IPS-18c (cell line): Measurements from ENCODE around the gene NOL7.

Experiments
- H3K4me3 ChIP-seq: 2 replicates; pipeline ENCODE4 v1.7.0; 2013; ENCODE audit warnings: low read depth, mild to moderate bottlenecking, low read length, moderate library complexity; ENCODE audit not compliant: insufficient read depth
- H3K9me3 ChIP-seq: one replicate; pipeline ENCODE4 v1.6.1; 2013; ENCODE audit warnings: mild to moderate bottlenecking, low read length, moderate library complexity; ENCODE audit not compliant: control insufficient read depth, insufficient read depth

Gene NOL7

DNA sequence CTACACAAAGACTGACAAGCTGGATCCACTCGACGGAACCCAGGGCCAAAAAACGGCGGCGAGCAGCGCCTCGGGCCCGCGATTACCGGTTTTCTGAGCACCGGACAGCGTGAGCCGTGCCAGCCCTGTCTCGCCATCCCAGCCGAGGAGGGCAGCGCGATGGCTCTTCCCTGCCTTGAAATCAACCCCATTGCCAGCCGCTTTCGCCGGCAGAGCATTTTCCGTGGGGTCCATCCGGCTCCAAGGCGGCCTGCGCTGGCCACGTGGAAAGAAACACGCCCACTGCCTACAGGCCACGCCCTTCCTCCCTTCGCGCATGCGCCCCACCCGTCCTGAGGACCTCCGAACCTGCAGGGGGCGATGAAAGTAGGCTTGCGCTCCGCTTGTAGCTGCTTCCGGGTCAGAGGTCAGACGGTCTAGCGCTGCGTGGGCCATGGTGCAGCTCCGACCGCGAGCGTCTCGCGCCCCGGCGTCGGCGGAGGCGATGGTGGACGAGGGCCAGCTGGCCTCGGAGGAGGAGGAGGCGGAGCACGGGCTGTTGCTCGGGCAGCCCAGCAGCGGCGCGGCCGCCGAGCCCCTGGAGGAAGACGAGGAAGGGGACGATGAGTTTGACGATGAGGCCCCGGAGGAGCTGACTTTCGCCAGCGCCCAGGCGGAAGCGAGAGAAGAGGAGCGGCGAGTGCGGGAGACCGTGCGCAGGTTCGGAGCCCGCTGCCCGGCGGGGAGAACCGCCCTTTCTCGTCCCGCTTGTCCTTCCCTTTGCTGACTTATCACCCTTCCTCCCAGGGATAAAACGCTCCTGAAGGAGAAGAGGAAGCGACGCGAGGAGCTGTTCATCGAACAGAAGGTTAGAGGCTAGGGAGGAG lies at the start of gene NOL7:
NOL7 (plus strand) TSS at position 410 of the 866 bp plus-strand sequence; CDS start at position 434, 24 bp downstream.
- Histone ChIP-seq H3K4me3 (peak within 1 kb of the TSS; percentile 99), H3K9me3 (peaks cover 3% of the 10 kb centered on the region)

DNA sequence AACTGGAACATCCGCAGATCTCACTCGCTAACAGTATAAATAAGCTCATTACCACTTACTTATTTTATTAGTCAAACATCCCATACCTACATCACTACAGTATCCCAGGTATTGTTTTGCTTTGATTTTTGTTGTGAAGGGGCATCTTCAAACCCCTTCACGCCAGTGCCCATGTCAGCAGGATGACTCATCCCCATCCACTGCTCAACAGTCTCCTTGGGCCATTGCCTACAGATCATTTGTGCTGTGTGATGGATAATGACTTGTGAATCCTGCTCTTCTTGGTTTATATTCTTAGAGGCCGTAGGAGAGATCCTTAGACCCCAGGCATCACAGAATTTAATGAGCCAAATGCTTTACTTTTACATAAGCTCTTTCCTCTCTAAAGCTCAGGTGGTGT lies 49.2 kb upstream of the NOL7 start:
- no peak overlapping the region for H3K4me3 ChIP-seq
- H3K9me3 ChIP-seq, result no peaks in the 10 kb centered on the region

DNA sequence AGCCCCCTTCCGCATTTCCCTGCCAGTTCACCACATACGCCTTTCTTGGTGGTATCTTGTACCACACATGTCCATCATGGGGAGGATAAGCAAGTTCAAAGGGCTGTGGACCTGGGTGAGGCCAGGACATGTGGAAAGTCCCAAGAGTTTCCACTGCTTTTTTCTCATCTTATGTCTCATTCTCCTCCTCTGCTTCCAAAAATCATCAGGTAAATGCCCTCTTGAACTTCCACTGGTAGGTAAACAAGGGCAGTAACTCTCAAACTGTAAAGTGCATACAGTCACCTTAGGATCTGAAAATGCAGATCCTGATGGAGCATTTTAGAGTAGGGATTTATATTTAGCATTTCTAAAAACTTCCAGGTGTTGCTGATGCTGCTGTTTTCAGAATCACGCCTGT lies 48.6 kb upstream of the NOL7 start:
- H3K4me3 ChIP-seq, result no peak overlapping the region
- H3K9me3 ChIP-seq, result no peaks in the 10 kb centered on the region

DNA sequence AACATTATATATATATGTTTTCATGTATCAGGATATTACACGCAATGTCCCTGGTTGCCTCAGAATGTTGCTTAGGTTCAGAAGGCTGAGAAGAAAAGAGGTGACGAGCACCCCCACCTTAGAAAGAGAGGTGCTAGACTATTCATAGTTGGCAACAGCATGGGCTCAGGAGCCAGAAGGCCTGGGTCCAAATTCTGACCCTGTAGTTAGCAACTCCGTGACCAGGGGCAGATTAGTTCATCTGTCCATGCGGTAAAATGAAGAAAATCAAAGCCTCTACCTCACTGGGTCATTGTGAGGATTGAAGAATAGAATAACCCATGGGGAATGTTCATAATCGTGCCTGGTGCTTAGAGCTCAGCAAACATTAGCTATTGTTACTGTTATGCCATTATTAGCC lies 46.2 kb upstream of the NOL7 start:
- Histone ChIP-seq H3K9me3 (no peaks in the 10 kb centered on the region), H3K4me3 (no peak overlapping the region)

DNA sequence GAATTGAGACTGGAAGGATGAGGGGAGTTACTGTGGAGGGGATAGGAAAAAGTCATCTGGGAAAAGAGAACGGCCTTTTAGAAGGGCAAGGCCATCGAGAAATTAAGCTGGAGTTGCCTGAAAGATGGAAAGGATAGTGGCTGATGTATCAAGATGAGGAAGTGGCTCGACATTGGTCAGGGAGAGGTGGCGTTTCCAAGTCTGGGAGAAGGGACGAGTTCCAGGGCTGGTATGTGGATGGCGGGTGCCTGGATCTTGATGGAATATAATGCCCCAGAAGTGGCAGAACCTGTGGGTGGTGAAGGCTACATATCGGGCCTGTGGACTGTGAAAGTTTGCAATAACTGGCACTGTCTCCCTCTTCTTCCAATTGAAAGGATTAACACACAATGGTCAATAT lies 42.9 kb upstream of the NOL7 start:
- Histone ChIP-seq H3K4me3 (no peak overlapping the region), H3K9me3 (no peaks in the 10 kb centered on the region)

DNA sequence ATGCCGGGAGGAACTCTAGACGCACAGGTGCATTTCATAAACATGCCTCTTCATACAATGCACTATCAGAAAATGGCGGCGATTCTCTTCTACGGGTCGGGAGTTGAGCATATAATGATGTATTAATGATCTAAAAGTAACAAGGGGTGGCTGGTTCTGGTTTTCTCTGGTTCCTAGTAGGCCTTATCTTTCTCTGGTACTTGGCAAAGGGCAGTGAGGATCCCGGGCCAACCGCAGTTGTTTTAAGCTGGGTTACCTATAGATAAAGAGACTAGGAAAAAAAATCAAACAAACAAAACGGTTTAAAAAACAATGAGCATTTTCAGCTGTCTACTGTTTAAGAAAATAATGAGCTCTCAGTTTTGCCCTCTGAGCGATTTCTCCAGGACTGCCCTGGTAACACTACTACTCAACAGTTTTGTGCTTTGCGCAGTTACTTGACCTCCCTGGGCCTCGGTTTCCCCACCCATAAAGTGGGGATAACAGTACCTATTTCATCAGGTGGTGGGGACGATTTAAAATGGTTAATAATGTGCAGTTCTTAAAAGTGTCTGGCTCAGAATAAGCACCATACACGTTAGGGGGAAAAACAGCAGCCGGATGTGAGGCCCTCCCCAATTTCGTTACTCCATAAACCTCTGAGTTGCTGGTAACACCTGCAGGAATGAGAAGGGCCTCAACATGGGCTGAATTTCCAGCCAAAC lies 42.0 kb upstream of the NOL7 start:
- no peaks in the 10 kb centered on the region for H3K9me3 ChIP-seq
- peak overlapping the region; percentile 85; the same call in 1 of the 2 replicates for H3K4me3 ChIP-seq

DNA sequence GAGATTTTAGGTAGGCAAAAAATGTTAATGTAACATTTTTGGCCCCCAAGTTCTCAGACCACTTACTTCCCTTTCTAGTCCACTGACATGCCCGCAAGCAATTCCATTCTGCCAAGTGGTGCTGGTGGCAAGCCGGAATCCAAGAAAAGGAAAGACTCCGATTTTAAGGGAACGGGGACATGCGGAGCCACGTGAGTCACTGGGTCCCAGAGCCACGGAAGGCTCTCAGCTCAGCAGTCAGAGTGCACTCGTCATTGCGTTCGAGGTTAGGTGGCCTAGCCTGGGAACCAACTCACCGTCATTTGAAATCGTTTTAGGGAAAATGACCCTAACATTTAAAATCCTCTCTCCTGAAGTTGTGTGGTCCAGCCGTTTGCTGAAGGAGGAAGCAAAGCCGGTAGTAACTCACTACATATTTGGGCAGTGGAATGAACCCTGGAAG lies 41.4 kb upstream of the NOL7 start:
- no peaks in the 10 kb centered on the region for H3K9me3 ChIP-seq
- peak overlapping the region; percentile 85 for H3K4me3 ChIP-seq

DNA sequence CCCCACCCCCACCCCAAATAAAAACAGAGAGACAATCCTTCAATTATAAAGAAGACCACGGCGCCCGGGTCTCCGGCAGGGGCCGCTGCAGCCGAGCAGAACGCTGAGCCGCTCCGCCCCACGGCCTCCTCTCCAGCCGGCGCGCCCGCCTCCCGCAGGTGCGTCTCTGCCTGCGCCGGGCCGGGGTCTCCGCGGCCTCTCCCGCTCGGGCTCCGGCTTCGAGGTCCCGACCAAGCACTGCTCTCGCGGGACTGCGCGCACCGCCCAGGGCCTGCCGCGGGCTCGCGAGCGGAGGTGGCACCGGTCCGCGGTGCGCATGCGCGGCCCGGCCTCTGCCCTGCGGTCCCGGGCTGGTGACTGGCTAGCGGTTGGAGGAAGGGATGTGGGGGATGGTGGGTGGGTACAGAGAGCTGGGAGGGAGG lies 41.0 kb upstream of the NOL7 start:
- Histone ChIP-seq H3K4me3 (peak overlapping the region; percentile 85), H3K9me3 (no peaks in the 10 kb centered on the region)

DNA sequence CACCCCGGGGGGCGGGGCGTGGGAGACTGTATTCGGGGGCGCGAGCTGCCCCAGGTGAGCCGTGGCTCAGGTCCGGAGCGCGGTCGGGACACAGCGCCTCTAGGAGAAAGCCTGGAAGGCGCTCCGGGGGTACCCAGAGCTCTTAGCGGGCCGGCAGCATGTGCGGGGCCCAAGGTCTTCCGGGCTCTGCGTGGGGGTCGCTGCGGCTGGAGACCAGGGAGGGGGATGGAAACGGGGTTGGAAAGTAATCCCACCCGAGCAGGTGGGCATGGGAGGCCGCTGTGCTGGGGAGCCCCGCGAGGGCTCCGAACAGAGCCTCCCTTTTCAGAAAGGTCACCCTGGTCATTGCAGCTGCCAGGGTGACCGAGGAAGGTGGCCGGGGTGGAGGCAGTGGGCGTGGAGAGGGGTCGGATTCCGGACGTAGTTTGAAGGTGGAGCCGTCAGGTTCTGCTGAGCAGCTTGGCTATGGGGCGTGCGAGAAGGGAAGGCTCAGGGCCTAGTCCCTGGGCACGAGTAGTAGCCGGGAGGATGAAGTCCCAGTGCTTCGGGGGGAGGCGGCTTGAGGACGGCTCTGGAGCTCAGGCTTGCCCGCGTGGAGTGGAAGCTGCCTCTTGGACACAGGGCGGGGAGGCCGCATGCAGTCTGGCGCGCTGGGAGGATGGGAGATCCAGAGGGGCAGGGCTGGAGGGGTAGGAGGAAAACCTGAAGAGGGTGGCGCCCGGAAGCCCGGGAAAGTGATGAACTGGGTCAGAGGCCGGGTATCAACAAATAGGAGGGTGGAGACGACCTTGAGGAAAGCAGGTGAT lies 40.4 kb upstream of the NOL7 start, which contains the start of gene SIRT5:
SIRT5 (plus strand) TSS at position 31 of the 806 bp plus-strand sequence. CDS start 9,510 bp downstream, outside the sequence.
- Histone ChIP-seq H3K4me3 (peak within 1 kb of the TSS; percentile 85), H3K9me3 (no peaks in the 10 kb centered on the region)

DNA sequence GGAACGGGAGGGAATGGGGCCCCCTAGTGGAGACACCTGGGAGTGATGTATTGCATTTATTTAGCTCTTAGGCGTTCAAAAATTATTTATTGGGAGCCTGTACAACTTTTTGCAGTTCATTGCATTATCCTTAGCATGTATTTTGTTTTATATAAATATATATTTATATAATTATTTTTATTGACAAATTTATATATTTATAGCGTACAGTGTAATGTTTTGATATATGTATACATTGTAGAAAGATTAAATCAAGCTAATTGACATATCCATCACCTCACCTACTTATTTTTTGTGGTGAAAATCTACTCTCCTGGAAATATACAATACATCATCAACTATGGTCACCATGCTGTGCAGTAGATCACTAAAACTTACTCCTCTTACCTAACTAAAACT lies 39.8 kb upstream of the NOL7 start:
- Histone ChIP-seq H3K4me3 (peak overlapping the region; percentile 85; the same call in 1 of the 2 replicates), H3K9me3 (no peaks in the 10 kb centered on the region)

DNA sequence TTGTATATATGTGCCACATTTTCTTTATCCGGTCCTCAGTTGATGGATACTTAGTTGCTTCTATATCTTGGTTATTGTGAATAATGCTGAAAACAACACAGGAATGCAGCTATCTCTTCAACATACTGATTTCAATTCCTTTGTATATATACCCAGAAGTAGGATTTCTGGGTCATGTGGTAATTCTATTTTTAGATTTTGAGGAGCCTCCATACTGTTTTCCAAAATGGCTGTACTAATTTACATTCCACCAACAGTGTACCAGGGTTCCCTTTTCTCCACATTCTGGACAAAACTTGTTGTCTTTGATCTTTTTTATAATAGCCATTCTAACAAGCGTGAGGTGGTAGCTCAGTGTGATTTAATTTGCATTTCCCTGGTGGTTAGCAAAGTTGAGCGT lies 39.1 kb upstream of the NOL7 start:
- Histone ChIP-seq H3K4me3 (no peak overlapping the region), H3K9me3 (no peaks in the 10 kb centered on the region)

DNA sequence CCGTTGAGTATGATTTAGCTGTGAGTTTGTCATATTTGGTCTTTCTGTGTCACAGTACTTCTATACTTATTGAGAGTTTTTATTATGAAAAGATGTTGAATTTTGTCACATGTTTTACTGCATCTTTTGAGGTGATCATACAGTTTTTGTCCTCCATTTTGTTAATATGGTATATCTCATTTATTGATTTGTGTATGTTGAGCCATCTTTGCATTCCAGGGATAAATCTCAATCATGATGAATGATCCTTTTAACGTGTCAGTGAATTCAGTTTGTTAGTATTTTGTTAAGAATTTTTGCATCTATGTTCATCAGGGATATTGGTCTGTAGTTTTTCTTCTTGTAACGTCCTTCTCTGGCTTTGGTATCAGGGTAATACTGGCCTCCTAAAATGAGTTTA lies 37.2 kb upstream of the NOL7 start:
- H3K9me3 ChIP-seq, result no peaks in the 10 kb centered on the region
- no peak overlapping the region for H3K4me3 ChIP-seq

DNA sequence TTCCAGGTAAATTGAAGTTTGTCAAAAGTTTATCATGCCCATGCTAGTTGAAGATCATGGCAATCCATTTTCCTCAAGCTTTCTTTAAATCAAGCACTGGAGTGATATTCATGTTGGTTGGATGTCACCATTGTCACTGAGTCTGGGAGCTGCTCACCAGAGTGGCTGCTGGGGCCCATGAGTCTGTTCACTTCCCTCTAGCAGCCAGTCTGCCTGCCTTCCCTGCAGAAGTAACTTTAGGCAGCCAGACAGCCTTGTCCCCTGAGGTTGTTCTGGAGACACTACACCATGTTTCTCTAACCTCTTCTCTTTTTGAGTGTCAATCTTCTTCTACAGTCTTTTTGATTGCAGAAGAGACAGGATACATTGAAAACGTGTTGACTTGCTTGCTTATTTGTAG lies 35.2 kb upstream of the NOL7 start:
- Histone ChIP-seq H3K4me3 (no peak overlapping the region), H3K9me3 (no peaks in the 10 kb centered on the region)

DNA sequence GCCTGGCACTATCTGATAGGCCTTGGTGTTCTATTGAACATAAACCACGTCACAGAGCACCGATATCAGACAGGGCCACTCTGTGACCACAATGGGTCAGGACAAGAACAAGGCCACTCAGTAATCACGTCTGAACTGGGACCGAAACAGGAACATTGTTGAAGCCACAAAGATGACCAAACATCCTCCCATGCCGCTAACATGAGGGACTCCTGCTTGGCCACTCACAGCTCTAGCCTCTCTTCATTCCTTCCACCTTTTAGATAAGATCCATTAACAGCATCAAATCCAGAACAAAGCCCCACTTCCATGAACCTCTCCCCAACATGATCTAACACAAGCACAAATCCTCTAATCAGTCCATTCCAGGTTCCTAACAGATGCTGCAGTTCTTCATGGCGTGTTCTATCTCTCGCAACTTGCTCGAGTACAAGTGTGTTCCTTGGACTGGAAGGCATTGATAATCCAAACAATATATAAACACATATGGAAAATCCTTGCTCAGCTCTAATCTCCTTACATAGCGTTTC lies 33.4 kb upstream of the NOL7 start:
- Histone ChIP-seq H3K9me3 (no peaks in the 10 kb centered on the region), H3K4me3 (no peak overlapping the region)

DNA sequence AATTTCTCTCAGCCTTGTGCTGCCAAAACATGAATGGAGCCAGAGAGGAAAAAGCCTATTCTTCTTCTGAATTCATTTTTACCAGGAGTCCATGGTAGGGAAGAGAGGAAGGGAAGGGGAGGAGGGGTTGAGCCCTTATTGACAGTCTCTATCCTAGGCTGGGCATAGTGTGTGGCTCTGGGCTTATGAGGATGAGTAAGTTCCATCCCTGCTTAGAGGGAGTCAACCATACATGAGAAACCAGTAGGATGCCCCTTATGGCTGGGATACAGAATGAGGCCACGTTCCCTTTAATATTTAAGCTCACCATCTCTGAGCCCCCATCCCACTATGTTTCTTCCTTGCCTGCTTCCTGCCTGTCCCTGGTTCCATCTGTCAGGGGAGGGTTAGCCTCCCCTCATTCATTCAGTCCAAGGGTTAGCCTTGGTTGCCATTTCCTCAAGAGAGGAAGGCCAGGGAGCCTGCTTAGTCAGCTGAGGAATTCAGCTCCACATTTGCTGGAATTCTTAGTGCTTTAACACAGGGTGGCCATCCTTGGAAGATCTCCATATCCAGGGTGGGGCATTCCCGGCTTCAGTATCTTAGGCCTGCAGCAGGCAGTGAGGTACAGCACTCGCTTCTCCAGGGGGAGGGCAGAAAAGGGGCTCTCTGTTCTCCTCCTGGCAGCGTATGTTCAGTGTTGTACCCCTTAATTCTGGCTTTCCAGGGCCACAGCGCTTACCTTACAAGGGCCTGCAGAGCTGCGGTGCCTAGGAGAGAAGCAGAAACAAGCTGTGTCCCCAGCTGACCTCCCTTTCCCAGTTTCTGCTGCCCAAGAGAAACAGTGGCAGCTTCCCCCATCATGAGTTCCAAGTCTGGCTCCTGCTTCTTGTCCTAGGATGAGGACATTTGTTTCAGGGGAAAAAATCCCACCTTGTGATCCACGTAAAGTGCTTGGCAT lies 28.3 kb upstream of the NOL7 start:
- Histone ChIP-seq H3K9me3 (no peaks in the 10 kb centered on the region), H3K4me3 (no peak overlapping the region)

DNA sequence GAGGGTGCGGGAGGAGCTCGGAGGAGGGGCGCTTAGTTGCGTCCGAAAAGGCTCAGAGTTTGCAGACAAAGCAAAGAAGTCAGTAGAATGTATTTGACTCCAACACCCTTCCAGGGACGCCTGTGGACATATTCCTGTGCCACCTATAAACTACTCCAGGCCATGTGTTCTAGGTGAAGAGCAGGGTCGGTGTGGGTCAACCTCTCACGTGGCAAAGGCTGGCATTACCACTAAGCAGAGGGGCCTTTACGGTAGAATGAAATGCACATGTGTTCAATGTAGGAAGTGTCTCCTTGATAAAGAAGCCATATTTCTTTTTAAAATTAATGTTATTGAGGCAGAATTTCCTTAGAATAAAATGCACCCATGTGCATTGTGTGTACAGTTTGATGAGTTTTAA lies 25.3 kb upstream of the NOL7 start:
- Histone ChIP-seq H3K9me3 (peaks cover 2% of the 10 kb centered on the region), H3K4me3 (no peak overlapping the region)
